Stimulated activated naive CD8-positive, alpha-beta T cell treated with anti-CD3 and anti-CD28 coated beads, Interleukin-15, Interleukin-2, amounts not matched to agents 100 U/mL and 50 U/mL, for 24 hours (primary cell): ENCODE data around the gene CD19.
"Not testable (repeated sequence)": the region's sequence is repeated elsewhere in the genome, so short reads cannot be mapped to it uniquely, and the experiment has no call there.

Experiments used
- ATAC-seq: fragments of 150-1000 bp; cut with Tn5 transposase; one replicate; pipeline ENCODE4 v1.10.0; 2021
- DNase-seq: peaks from one replicate; pipeline ENCODE4 v3.0.0; 2021

Gene CD19

DNA sequence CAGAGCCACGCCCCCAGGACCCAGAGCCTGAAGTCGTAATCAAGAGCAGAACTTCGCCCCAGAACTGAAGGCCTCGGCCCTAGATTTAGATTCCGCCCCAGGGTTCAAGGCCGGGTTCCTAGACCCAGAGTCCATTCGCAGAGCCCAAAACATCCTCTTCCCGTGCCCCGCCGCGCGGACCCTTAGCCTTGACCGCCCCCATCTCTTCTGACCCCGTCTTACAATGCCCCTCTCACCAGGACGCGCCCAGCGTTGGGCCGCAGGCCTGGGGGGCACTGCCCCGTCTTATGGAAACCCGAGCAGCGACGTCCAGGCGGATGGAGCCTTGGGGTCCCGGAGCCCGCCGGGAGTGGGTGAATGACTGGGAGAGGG, 5.0 kb downstream of the CD19 start:
- ATAC-seq, result no peak

DNA sequence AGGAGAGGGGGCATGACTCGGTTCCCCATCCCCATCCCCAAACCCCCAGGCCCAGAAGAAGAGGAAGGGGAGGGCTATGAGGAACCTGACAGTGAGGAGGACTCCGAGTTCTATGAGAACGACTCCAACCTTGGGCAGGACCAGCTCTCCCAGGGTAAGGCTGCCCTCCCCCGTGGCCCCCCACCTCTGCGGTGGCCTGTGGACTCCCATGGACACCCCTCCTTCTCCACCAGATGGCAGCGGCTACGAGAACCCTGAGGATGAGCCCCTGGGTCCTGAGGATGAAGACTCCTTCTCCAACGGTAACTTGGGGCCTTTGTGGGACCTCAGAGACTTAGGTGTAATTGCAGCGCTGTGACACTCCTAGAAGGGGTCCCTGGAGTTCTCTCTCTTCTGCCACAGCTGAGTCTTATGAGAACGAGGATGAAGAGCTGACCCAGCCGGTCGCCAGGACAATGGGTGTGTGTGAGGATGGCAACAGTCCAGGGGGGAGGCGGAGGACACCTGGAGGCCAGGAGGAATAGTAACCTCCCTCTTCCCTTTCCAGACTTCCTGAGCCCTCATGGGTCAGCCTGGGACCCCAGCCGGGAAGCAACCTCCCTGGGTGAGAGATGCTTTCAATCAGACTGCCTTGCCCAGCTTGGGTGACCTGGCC, 5.6 kb downstream of the CD19 start:
- DNase-seq (no peak), ATAC-seq (no peak)

More for the DNA sequence above, 5.0 kb downstream of the CD19 start:
- no peak for DNase-seq

DNA sequence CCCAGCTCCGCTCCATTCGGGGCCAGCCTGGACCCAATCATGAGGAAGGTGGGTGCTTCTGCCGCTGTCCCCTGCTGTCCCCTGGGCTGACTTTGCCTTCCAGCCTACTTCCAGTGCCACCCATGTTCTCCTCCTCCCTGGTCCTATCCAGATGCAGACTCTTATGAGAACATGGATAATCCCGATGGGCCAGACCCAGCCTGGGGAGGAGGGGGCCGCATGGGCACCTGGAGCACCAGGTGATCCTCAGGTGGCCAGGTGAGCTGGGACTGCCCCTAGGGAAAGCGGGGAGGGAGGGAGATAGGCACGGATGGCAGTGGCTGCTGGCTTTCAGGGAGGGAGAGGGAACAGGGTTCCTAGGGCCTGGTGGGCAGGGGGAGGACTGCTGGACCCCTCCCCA, 7.0 kb downstream of the CD19 start:
- ATAC-seq, result no peak
- DNase-seq, result no peak

DNA sequence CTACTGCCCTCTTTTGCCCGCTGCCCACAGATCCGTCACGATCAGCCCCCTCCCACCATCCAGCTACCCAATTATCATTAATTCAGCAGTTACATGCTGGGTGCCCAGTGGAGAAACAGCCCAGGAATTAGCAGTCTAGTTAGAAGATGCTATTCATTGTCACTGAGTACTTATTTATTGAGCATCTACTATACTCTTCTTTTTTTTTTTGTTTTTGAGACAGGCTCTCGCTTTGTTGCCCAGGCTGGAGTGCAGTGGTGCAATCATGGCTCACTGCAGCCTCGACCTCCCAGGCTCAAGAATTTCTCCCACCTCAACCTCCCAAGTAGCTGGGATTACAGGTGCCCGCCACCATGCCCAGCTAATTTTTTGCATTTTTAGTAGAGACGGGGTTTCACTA, 8.1 kb downstream of the CD19 start:
- not testable (repeated sequence) for ATAC-seq

GRCh38 chr16:28943281-28943680, 11.5 kb downstream of the CD19 start:
- DNase-seq (no peak), ATAC-seq (no peak)

More for the DNA sequence above, 8.1 kb downstream of the CD19 start:
- not testable (repeated sequence) for DNase-seq

DNA sequence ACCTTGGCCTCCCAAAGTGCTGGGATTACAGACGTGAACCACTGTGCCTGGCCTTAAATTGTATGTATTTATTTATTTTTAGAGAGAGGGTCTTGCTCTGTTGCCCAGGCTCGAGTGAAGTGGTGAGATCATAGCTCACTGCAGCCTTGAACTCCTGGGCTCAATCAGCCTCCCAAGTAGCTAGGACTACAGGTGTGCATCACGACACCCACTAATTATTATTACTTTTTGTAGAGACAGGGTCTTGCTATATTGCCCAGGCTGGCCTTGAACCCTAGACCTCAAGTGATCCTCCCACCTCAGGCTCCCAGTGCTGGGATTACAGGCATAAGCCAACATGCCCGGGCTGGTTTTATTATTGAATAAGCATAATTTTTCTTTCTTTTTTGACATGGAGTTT, 14.9 kb downstream of the CD19 start:
- DNase-seq (no peak), ATAC-seq (no peak)

GRCh38 chr16:28950648-28951409, 19.1 kb downstream of the CD19 start, which contains the start of gene NFATC2IP:
TSS of gene NFATC2IP (plus strand) at chr16:28950937. CDS start at chr16:28951012, 75 bp downstream.
- DNase-seq (peak; percentile 99), ATAC-seq (peak; percentile 99)

DNA sequence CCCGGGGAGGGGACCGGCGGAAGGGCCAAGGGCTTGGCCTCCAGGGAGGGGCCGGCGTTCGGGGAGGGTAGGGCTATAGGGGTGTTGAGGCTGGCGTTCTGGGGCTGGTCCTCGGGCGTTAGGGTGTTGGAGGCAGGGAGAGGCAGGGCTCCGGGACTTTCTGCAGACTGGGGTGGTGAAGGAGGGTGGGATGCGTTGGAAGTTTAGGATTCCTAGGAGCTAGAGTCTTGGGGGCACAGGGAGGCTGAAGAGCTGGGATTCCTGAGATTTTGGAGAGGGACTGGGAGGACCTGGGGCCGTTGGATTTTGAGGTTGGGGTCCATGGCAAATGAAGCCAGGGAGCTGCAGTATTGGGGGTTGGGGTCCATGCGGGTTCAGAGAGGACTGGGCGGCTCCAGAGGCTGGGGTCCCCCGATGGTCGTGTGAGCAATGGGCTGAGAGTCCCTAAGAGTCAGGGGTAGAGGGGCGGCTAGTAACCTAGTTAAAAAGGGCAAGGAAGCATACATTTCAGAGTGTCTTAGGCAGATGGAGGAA, 19.7 kb downstream of the CD19 start:
- ATAC-seq (no peak), DNase-seq (no peak)

DNA sequence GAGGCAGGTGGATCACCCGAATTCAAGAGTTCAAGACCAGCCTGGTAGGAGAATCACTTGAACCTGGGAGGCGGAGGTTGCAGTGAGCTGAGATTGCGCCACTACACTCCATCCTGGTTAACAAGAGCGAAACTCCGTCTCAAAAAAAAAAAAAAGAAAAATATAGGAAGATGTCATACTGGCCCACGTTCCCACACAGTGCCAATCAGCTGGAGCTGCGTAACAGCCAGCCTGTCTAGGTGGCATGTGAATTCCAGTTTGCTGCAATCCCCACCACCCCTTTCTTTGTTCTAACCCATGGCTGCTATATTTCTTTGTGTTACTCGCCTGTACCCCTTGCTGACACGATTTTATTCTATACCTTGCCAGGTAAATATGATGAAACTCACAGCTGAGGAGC, 26.4 kb downstream of the CD19 start:
- DNase-seq, result no peak
- no peak for ATAC-seq

- DNase-seq (no peak), ATAC-seq (peak; percentile 10)
Measured at GRCh38 chr16:28958836-28959235, 27.1 kb downstream of the CD19 start.

- ATAC-seq (no peak), DNase-seq (no peak)
Measured at GRCh38 chr16:28964072-28964471, 32.3 kb downstream of the CD19 start.

DNA sequence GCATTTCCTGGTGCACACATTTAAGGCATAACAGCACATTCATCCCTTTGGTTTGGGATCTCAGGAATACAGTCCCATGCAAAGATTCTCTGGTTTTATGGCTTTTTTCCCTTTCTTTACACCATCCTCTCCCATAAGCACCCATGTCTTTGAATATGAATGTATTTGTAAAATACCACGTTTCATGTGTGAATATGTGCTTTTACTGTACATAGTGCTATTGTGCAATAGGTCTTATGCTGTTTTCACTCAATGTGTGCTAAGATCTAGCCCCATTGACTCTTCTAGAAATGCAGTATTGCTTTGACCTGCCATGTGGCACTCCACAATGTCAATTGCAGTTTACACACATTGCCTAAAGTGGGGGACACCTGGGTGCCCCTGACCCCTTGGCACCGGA, 32.7 kb downstream of the CD19 start:
- ATAC-seq (no peak), DNase-seq (no peak)

- ATAC-seq (no peak), DNase-seq (no peak)
Measured at GRCh38 chr16:28967156-28967555, 35.4 kb downstream of the CD19 start.

DNA sequence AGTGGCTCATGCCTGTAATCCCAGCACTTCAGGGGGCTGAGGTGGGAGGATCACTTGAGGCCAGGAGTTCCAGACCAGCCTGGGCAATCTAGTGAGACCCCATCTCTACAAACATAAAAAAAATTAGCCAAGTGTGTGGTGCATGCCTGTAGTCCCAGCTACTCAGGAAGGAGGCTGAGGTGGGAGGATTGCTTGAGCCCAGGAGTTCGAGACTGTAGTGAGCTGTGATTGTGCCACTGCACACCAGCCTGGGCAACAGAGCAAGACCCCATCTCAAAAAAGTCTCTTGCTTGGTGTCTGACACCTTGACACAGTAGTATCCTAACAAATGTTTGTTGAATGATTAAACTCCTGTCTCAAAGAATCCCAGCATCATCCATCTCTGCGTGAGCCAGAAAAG, 37.9 kb downstream of the CD19 start:
- not testable (repeated sequence) for ATAC-seq, DNase-seq

DNA sequence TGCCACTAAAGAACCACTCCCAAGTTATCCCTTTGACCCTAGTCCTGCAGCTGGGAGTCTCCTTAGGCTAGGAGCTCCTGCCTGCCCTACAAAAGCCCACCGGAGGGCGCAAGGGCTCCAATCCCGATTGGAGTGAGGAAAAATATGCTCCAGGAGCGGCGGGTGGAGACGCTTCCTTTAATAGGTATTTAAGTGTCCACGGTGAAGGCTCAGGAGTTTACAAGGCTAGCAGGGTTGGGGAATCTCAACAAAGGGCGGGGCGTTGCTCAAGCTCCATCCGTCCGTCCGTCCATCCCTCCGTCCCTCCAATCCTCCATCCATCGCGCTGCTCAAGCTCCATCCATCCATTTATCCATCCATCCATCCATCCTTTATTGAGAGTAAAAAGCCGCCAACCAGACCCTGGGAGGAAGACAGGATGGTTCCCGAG, 42.3 kb downstream of the CD19 start:
- DNase-seq, result peak; percentile 62
- no peak for ATAC-seq

GRCh38 chr16:28974437-28975157, 42.8 kb downstream of the CD19 start, which contains the start of gene SPNS1:
TSS of gene SPNS1 (plus strand) at chr16:28974778. CDS start at chr16:28975152, 374 bp downstream.
- peak; percentile 97 for DNase-seq
- ATAC-seq, result peak; percentile 95

DNA sequence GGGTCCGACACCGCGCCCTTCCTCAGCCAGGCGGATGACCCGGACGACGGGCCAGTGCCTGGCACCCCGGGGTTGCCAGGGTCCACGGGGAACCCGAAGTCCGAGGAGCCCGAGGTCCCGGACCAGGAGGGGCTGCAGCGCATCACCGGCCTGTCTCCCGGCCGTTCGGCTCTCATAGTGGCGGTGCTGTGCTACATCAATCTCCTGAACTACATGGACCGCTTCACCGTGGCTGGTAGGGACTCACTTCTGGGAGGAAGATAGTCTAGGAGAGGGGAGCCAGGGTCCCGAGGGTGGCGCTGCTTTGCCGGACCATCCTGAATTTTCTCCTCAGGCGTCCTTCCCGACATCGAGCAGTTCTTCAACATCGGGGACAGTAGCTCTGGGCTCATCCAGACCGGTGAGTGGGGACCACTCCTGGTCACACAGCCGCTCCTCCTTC, 43.4 kb downstream of the CD19 start:
- DNase-seq (no peak), ATAC-seq (no peak)

GRCh38 chr16:28977703-28978662, 46.2 kb downstream of the CD19 start:
- no peak for ATAC-seq
- DNase-seq, result no peak

- not testable (repeated sequence) for ATAC-seq, DNase-seq
Measured at GRCh38 chr16:28980330-28980729, 48.6 kb downstream of the CD19 start.

DNA sequence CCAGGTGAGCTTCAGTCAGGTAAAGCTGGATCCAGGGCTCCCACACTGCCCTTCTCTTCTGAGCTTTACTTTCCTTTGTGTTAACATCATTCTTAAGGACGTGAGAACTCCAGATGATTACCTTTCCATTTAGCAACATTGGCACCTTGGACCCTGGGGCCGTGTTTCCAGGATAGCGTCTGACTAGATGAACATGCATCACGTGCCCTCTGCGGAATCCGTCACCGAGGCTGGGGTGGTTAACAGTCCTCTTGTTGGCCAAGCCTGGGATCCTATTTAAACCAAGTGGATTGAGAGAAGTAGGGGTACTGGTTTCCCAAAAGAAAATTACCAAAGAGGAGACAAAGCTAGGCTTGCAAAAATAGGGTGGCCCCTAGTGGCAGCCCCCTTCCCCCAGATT, 49.2 kb downstream of the CD19 start:
- DNase-seq, result no peak
- ATAC-seq, result no peak

DNA sequence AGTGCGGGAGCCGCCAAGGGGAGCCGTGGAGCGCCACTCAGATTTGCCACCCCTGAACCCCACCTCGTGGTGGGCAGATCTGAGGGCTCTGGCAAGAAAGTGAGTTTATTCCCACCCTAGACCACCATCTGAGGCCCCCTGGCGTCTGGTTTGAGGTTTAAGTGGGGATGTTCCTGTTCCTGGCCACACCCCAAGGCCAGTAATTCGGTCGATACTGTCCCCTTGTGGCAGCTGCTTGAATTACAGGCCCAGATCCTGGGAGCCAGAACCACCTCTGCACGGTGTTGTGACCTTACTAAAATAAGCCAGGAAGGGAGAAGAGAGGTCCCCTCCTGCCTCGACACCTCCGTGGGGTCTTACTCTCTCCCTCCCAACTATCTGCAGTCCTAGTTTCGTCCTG, 49.7 kb downstream of the CD19 start:
- DNase-seq, result peak; percentile 75
- no peak for ATAC-seq
